Measurements from ENCODE around the gene SCN9A.
"Not testable (repeated sequence)": the region's sequence is repeated elsewhere in the genome, so short reads cannot be mapped to it uniquely, and the experiment has no call there.

Gene SCN9A

GRCh38 chr2:166375736-166376487, at the start of gene SCN9A:
SCN9A (minus strand) TSS chr2:166375944; CDS start chr2:166311756, 64,188 bp downstream.
- DNase-seq (ENCODE audit: low read depth in 2 of 2): no peak

- DNase-seq (ENCODE audit: low read depth in 2 of 2): no peak
Observed at GRCh38 chr2:166424841-166425240, 49.1 kb upstream of the SCN9A start.

DNA sequence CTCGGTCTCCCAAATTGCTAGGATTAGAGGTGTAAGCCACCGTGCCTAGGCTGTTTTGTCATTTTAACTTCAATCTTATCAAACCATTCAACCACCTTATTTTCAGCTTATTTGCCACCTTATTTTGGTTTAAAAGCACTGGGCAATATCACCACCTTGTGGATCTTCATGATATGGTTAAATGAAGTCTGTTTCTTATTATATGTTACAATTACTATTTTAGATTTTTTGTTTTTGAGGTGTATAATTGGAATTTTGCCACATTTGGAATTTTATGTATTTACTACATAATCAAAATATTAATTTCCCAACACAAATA, 43.8 kb upstream of the SCN9A start:
- peak; percentile 8 to 15 for DNase-seq (ENCODE audit: low read depth in 2 of 2)

GRCh38 chr2:166418853-166419615, 43.3 kb upstream of the SCN9A start:
- no peak for DNase-seq (ENCODE audit: low read depth in 2 of 2)

DNA sequence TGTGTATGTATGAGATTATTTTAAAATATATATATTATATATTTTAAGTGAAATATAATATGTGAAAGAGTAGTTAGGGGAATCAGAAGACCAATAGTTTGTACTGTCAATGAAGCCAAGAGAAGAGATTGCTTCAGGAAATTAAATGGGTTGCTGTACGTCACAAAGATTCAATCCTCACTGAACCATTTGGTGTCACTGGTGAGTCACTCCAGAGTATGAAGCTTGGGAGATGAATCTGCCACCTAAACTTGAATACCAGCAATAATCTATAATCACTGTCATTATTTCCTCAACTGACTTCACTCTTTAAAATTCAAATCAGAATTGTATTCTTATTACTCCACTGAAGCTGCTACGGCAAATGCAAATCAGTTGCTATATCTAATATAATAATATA, 41.9 kb upstream of the SCN9A start:
- peak in 1 of 2 experiments; percentile 15 for DNase-seq (ENCODE audit: low read depth in 2 of 2)

GRCh38 chr2:166413255-166413654, 37.5 kb upstream of the SCN9A start:
- DNase-seq (ENCODE audit: low read depth in 2 of 2): no peak

GRCh38 chr2:166411473-166412230, 35.9 kb upstream of the SCN9A start:
- peak; percentile 28 to 32 for DNase-seq (ENCODE audit: low read depth in 2 of 2)

GRCh38 chr2:166410828-166411472, 35.2 kb upstream of the SCN9A start:
- DNase-seq (ENCODE audit: low read depth in 2 of 2): peak; percentile 76

DNA sequence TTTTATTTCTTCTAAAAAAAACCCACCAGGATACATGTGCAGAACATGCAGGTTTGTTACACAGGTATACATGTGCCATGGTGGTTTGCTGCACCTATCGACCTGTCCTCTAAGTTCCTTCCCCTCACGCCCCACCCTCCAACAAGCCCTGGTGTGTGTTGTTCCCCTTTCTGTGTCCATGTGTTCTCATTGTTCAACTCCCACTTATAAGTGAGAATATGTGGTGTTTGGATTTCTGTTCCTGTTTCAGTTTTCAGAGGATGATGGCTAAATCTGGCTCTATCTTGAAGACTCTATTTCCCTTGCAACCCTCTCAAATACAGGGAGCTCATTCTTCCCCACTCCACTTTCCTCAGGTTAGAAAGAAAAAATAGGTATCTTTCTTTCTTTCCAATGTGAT, 32.0 kb upstream of the SCN9A start:
- DNase-seq (ENCODE audit: low read depth in 2 of 2): not testable (repeated sequence)

DNA sequence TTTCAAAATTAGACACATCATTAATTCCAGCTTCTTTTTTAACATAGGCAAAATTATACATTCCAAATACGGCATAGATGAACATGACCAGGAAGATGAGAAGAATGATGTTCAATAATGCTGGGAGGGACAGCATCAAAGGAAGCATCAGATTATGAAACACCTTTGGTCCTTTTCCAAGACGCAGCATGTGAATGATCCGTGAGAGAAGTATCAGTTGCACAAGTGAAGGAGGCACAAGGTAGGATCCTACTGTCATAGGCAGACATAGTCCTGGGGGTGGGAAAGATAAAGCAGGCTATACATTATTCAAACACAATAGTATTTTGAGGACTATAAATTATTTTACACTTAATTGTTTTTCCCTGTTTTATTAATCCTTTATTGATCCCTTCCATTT, 30.6 kb upstream of the SCN9A start:
- no peak for DNase-seq (ENCODE audit: low read depth in 2 of 2)

- no peak for DNase-seq (ENCODE audit: low read depth in 2 of 2)
Observed at GRCh38 chr2:166405569-166405926, 29.8 kb upstream of the SCN9A start.

DNA sequence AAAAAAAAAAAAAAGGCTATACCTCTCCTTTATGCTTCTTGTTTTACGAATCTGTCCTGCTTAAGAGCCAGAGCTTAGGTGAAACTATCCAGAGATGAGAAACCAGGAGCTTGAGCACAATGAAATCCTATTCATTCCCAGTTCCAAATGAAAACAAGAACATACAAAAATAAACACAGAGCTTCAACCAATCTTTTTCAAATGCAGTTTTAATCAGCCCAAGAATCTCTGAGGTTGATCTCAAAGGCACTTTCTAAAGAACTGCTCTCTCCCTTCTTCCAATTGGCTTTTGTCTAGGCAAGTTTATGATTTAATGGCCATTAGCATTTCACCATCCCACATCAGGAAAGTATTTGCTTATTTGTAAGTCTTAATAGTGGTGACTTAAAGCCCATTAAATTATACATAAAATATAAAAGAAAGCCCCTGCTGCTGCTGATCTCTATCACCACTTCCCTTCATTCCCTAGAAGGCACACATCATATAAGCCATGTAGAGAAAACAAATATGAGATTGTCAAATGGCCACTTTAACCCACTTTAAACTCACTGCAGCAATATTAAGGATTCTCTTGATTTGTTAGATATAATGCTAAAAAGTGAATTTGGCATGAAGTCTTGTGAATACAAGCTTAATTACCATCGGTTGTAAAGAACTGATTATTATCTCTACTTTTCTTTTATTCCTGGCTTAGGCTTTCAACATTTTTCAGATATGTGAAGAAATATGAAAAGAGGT, 29.3 kb upstream of the SCN9A start:
- no peak for DNase-seq (ENCODE audit: low read depth in 2 of 2)

DNA sequence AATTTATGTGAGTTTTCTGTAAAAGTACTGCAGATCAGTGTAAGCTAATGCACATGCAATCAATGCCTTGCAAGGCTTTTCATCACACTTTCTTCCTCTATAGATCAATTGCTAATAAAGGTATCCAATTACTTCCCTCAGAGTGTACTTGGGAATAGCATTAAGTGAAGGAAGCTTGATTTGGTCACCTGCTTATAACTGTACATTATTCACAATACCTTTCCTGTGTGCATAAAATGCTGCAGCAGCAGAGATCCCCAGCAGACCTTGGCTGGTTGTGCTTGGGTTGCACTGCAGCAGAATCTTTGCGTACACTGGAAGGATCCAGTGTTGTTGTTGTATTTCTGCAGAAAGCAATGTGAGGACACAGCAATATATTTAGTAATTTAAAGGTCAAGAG, 18.5 kb upstream of the SCN9A start:
- DNase-seq (ENCODE audit: low read depth in 2 of 2): no peak

DNA sequence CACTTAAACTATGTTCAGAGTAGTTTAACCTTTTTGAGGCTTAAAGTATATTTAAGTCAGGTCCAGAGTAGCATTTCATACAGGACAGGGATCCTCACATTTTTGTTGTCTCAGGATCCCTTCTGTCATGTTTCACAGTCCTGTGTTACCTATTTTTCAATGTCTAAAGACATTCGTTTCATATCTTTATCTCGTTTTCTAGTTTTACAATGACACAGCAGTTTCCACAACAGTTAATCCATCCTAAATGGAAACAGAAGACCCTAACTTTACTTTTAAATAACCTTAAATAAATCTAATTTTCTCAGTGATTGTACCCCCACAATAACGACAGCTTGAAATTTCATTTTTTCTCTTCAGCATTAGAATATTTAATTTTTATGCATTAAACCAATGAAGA, 17.3 kb upstream of the SCN9A start:
- DNase-seq (ENCODE audit: low read depth in 2 of 2): no peak

DNA sequence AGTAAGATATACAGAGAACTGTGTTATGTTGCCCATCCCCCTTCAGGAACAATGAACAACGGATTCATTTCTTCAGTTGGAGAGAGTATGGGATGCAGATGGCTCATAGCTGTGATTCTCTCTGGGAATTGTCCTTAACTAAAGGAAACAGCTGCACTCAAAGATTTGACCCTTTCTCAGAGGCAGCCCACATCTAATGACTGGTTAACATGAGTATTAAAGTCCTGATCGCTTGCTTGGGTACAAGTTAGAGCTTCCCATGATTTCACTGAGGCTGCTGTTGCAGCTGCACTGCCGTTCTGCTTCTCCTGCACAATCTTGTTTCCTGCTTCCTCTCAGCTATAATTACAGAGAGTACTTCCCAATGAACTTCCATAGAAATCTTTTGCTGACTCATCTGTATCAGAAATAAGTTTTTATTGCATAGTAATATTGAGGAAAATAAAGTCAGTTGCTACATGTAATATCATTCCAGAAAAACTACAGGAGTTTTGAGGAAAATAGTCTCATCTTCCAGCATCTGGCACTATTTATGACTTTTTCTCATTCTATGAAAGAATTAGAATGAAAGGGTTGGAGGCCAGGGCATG, 12.8 kb upstream of the SCN9A start:
- no peak for DNase-seq (ENCODE audit: low read depth in 2 of 2)

DNA sequence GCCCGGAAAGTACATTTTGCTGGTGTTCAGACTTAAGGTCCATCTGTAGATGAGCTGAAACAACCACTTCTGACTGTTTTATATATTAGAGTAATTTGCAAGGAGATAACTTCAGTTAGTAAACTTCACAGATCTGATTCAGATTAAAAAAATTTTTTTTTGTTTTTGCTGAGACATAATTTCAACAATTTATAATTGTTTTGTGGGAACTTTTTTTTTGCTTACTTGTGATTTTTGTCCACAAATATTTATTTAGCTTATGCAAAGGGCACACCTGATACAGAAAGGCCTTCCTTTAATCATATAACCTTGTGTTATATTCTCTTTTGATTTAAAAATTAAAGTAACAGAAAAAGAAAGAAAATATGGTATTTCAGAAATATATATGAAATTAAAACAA, 9.6 kb upstream of the SCN9A start:
- no peak for DNase-seq (ENCODE audit: low read depth in 2 of 2)

GRCh38 chr2:166384774-166385173, 9.0 kb upstream of the SCN9A start:
- no peak for DNase-seq (ENCODE audit: low read depth in 2 of 2)

DNA sequence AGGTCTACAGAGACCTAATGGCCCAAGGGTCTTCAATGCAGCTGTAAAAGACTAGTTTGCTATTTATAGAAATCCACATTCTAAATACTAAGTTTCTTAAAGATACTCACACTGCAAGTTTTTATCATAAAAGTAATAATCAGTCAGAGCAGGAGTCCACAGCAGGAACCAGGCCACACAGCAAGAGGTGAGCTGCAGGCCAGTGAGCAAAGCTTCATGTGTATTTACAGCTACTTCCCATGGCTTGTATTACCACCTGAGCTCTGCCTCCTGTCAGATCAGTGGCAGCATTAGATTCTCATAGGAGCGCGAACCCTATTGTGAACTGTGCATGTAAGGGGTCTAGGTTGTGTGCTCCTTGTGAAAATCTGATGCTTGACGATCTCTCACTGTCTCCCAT, 6.7 kb upstream of the SCN9A start:
- no peak for DNase-seq (ENCODE audit: low read depth in 2 of 2)

DNA sequence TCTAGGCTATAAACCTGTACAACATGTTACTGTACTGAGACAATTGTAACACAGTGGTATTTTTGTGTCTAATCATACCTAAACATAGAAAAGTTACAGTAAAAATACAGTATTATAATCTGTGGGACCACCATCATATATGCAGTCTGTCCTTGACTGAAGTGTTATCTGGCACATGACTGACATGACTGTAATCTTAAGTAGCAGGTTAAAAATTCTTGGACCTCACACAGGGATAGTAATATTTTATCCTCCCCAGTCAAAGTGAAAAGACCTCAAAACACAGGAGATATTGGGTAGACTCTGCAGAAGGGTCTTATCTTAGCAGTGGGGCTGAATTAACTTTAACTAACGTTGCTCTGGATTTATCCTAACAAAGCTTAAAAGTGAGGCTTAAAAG, 4.9 kb upstream of the SCN9A start:
- DNase-seq (ENCODE audit: low read depth in 2 of 2): no peak

GRCh38 chr2:166376873-166377272, 1.1 kb upstream of the SCN9A start:
- no peak for DNase-seq (ENCODE audit: low read depth in 2 of 2)

GRCh38 chr2:166376488-166376828, 714 bp upstream of the SCN9A start:
- DNase-seq (ENCODE audit: low read depth in 2 of 2): no peak
